ENCODE data around the gene MCTP1.

DNA sequence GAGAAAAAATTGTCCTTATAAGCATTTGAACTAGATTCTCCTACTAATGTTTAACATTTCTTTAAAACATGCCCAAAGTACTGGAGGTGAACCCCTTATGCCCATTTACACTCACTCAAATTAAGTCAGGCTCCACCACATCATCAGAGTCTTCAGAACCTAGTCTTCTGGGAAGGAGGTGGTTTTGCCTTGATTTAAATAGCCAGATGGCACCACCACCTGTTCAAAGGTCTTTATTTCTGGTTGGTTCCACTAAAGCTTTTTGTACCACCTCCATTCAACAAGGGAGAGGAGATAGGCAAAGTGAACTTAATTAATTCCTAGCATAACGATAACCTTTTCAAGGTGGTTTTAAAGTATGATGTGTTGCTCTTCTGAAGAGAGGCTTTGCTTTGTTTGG lies 476.9 kb downstream of the MCTP1 start:
- TF ChIP-seq GATA2 (IDR thresholded peaks at IDR 0.05; ENCODE audit: low read depth, low read length) = no peak
- no peak for TF ChIP-seq GATA3 (IDR thresholded peaks at IDR 0.05; ENCODE audit: low read depth, low read length)
